ENCODE data around the gene EEF2K. TPM values are rescaled to one million over a fixed set of nuclear protein-coding genes. Genes with fewer than 3 reads are reported as not detected.

Gene EEF2K
- total and polyA plus RNA-seq, 9 donors: 27.8 to 54.7 (median 38.9) TPM

GRCh38 chr16:22328081-22328725 is 122.1 kb downstream of the EEF2K start:
- DNase-seq: no peak
- Histone ChIP-seq H3K27me3 (ENCODE audit: control insufficient read depth, insufficient read depth, low read length) (no peaks in the 10 kb centered on the region), H3K4me3 (ENCODE audit: low read length) (no peak overlapping the region), H3K9me3 (replicated peaks; ENCODE audit: control insufficient read depth, low read depth, low read length) (no peaks in the 10 kb centered on the region), H3K27ac (ENCODE audit: low read length) (no peak overlapping the region), H3K36me3 (ENCODE audit: control insufficient read depth, insufficient read depth, low read length) (peaks cover 72% of the 10 kb centered on the region), H3K4me1 (ENCODE audit: control insufficient read depth, insufficient read depth, low read length) (no peaks in the 10 kb centered on the region)
- WGBS (ENCODE audit: insufficient coverage): 91% methylated on average over 10 of the region's 10 CpGs

- Histone ChIP-seq H3K27ac (ENCODE audit: low read length) (no peak overlapping the region), H3K9me3 (replicated peaks; ENCODE audit: control insufficient read depth, low read depth, low read length) (no peaks in the 10 kb centered on the region), H3K4me1 (ENCODE audit: control insufficient read depth, insufficient read depth, low read length) (no peaks in the 10 kb centered on the region), H3K27me3 (ENCODE audit: control insufficient read depth, insufficient read depth, low read length) (no peaks in the 10 kb centered on the region), H3K36me3 (ENCODE audit: control insufficient read depth, insufficient read depth, low read length) (peaks cover 70% of the 10 kb centered on the region), H3K4me3 (ENCODE audit: low read length) (no peak overlapping the region)
- no peak for DNase-seq
- WGBS (ENCODE audit: insufficient coverage): 97% methylated on average over 6 of the region's 9 CpGs
Observed at GRCh38 chr16:22329199-22329695, 123.2 kb downstream of the EEF2K start.

- Histone ChIP-seq H3K9me3 (replicated peaks; ENCODE audit: control insufficient read depth, low read depth, low read length) (no peaks in the 10 kb centered on the region), H3K4me3 (ENCODE audit: low read length) (no peak overlapping the region), H3K36me3 (ENCODE audit: control insufficient read depth, insufficient read depth, low read length) (peaks cover 70% of the 10 kb centered on the region), H3K27me3 (ENCODE audit: control insufficient read depth, insufficient read depth, low read length) (no peaks in the 10 kb centered on the region), H3K4me1 (ENCODE audit: control insufficient read depth, insufficient read depth, low read length) (no peaks in the 10 kb centered on the region), H3K27ac (ENCODE audit: low read length) (no peak overlapping the region)
- WGBS (ENCODE audit: insufficient coverage): no CpG with 5 or more reads among the region's 4 CpGs
- DNase-seq: no peak
Observed at GRCh38 chr16:22330326-22330725, 124.2 kb downstream of the EEF2K start.

- 82% methylated on average over 5 of the region's 6 CpGs for WGBS (ENCODE audit: insufficient coverage)
- H3K27me3 ChIP-seq (ENCODE audit: control insufficient read depth, insufficient read depth, low read length): no peaks in the 10 kb centered on the region
- peak; percentile 55 for DNase-seq
- peaks cover 15% of the 10 kb centered on the region for H3K9me3 ChIP-seq (replicated peaks; ENCODE audit: control insufficient read depth, low read depth, low read length)
- H3K27ac ChIP-seq (ENCODE audit: low read length): no peak overlapping the region
- H3K4me3 ChIP-seq (ENCODE audit: low read length): no peak overlapping the region
- H3K36me3 ChIP-seq (ENCODE audit: control insufficient read depth, insufficient read depth, low read length): peaks cover 50% of the 10 kb centered on the region
- no peaks in the 10 kb centered on the region for H3K4me1 ChIP-seq (ENCODE audit: control insufficient read depth, insufficient read depth, low read length)
Observed at GRCh38 chr16:22333457-22333994, 127.4 kb downstream of the EEF2K start.

DNA sequence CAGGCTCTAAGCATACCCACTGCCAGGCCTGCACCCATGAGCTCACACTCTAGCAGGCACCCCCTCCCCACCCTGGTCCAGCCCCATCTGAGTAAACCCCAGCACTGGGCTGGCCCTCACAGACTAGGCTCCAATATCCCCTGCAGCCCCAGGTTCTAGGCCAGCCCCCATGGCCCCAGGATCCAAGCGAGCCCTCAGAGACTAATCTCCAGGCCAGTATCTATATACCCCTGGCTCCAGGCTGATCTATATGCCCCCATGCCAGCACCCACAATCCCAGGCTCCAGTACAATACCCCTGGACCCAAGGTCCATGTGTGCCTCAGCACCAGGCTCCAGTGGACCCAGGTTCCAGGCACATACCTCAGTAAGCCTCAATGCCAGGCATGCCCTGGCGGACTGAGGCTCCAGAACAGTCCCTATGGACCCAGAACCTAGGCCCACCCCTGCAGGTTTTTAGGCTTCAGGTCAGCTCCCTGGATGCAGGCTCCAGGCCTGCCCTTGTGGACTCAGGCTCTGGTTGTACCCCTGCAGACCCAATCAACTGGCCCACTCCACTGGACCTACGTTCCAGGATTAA is 129.7 kb downstream of the EEF2K start:
- no peaks in the 10 kb centered on the region for H3K27me3 ChIP-seq (ENCODE audit: control insufficient read depth, insufficient read depth, low read length)
- H3K36me3 ChIP-seq (ENCODE audit: control insufficient read depth, insufficient read depth, low read length): peaks cover 40% of the 10 kb centered on the region
- H3K4me3 ChIP-seq (ENCODE audit: low read length): no peak overlapping the region
- H3K4me1 ChIP-seq (ENCODE audit: control insufficient read depth, insufficient read depth, low read length): no peaks in the 10 kb centered on the region
- peaks cover 23% of the 10 kb centered on the region for H3K9me3 ChIP-seq (replicated peaks; ENCODE audit: control insufficient read depth, low read depth, low read length)
- no peak overlapping the region for H3K27ac ChIP-seq (ENCODE audit: low read length)
- 97% methylated on average over 3 of the region's 3 CpGs for WGBS (ENCODE audit: insufficient coverage)
- DNase-seq: no peak

- H3K27ac ChIP-seq (ENCODE audit: low read length): no peak overlapping the region
- peaks cover 39% of the 10 kb centered on the region for H3K36me3 ChIP-seq (ENCODE audit: control insufficient read depth, insufficient read depth, low read length)
- H3K4me3 ChIP-seq (ENCODE audit: low read length): no peak overlapping the region
- no peaks in the 10 kb centered on the region for H3K27me3 ChIP-seq (ENCODE audit: control insufficient read depth, insufficient read depth, low read length)
- no peak for DNase-seq
- H3K4me1 ChIP-seq (ENCODE audit: control insufficient read depth, insufficient read depth, low read length): no peaks in the 10 kb centered on the region
- peaks cover 30% of the 10 kb centered on the region for H3K9me3 ChIP-seq (replicated peaks; ENCODE audit: control insufficient read depth, low read depth, low read length)
Observed at GRCh38 chr16:22336581-22336980, 130.5 kb downstream of the EEF2K start.

GRCh38 chr16:22337045-22337444 is 131.0 kb downstream of the EEF2K start:
- Histone ChIP-seq H3K36me3 (ENCODE audit: control insufficient read depth, insufficient read depth, low read length) (peaks cover 34% of the 10 kb centered on the region), H3K27ac (ENCODE audit: low read length) (no peak overlapping the region), H3K4me3 (ENCODE audit: low read length) (no peak overlapping the region), H3K4me1 (ENCODE audit: control insufficient read depth, insufficient read depth, low read length) (no peaks in the 10 kb centered on the region), H3K9me3 (replicated peaks; ENCODE audit: control insufficient read depth, low read depth, low read length) (peaks cover 30% of the 10 kb centered on the region), H3K27me3 (ENCODE audit: control insufficient read depth, insufficient read depth, low read length) (no peaks in the 10 kb centered on the region)
- no peak for DNase-seq

GRCh38 chr16:22337849-22338635 is 132.0 kb downstream of the EEF2K start:
- H3K27ac ChIP-seq (ENCODE audit: low read length): no peak overlapping the region
- no peak for DNase-seq
- H3K4me1 ChIP-seq (ENCODE audit: control insufficient read depth, insufficient read depth, low read length): no peaks in the 10 kb centered on the region
- peaks cover 30% of the 10 kb centered on the region for H3K9me3 ChIP-seq (replicated peaks; ENCODE audit: control insufficient read depth, low read depth, low read length)
- H3K36me3 ChIP-seq (ENCODE audit: control insufficient read depth, insufficient read depth, low read length): peaks cover 27% of the 10 kb centered on the region
- WGBS (ENCODE audit: insufficient coverage): no CpG with 5 or more reads among the region's 4 CpGs
- H3K4me3 ChIP-seq (ENCODE audit: low read length): no peak overlapping the region
- H3K27me3 ChIP-seq (ENCODE audit: control insufficient read depth, insufficient read depth, low read length): no peaks in the 10 kb centered on the region

Data from muscle of leg (tissue), 11 donors.